K562 (cell line): ENCODE measurements around the gene RGS21. TPM values are rescaled to one million over a fixed set of nuclear protein-coding genes. Genes with fewer than 3 reads are reported as not detected.

Experiments
- ATAC-seq: fragments of 200-7000 bp; cut with Tn5 transposase; 3 replicates; pipeline ENCODE4 v1.9.1; 2020; ENCODE audit warnings: moderate library complexity
- BruUV-seq: library from RNA; stranded (reverse); fragments of 400-500 nt; replicated peaks from 2 replicates; lab custom pipeline; 2021; lab: Mats Ljungman, UMichigan
- CTCF ChIA-PET: fragments of 300-600 bp; formaldehyde crosslinking; extraction: SDS; loops from one replicate; lab custom pipeline; 2021; ENCODE audit warnings: low intra/inter-chr PET ratio; lab: Yijun Ruan, JAX
- POLR2A ChIA-PET: fragments of 300-600, 350-650 bp; sonication (Branson Sonifier 250); formaldehyde crosslinking; extraction: SDS; loops from one replicate; lab custom pipeline; 2021; ENCODE audit warnings: antibody characterized with exemption, inconsistent platforms; lab: Yijun Ruan, JAX
- DNase-seq, 4 experiments: peaks; one replicate each; pipeline versions ENCODE4 v3.0.0 to v3.0.0-alpha.2; 2011 to 2018; ENCODE audit warnings: low spot score in 3 of 4, mixed read lengths in 3 of 4; ENCODE audit errors: extremely low read depth in 1 of 4
- FAIRE-seq: peaks from 2 replicates; lab custom pipeline; 2011; peaks lifted over from hg19 to GRCh38; lab: Jason Lieb, UNC
- H2AFZ ChIP-seq: 2 replicates; pipeline ENCODE4 v1.6.0; 2011; ENCODE audit warnings: low read depth, low read length, control low read depth, inconsistent platforms
- H3K27ac ChIP-seq: fragments of 200-600 bp; 3 replicates; pipeline ENCODE4 v1.8.0; 2011; ENCODE audit warnings: low read depth, mild to moderate bottlenecking, control low read depth, inconsistent platforms, low read length, moderate library complexity, mixed read lengths; ENCODE audit errors: extremely low read depth
- H3K27me3 ChIP-seq, 2 experiments: fragments of 300-600 bp in 1 of 2; 2 replicates in 1 of 2; 3 replicates in 1 of 2; pipeline versions ENCODE4 v1.6.0 to v1.8.0; 2011; ENCODE audit warnings: inconsistent platforms in 2 of 2, low read length in 2 of 2, mild to moderate bottlenecking in 1 of 2, mixed read lengths in 1 of 2, moderate library complexity in 1 of 2; ENCODE audit not compliant: control insufficient read depth in 2 of 2, insufficient read depth in 2 of 2
- H3K36me3 ChIP-seq: fragments of 300-600 bp; 3 replicates; pipeline ENCODE4 v1.8.0; 2011; ENCODE audit warnings: mild to moderate bottlenecking, low read length, inconsistent platforms; ENCODE audit not compliant: control insufficient read depth, insufficient read depth
- H3K4me1 ChIP-seq, 2 experiments: fragments of 200-600 bp in 1 of 2; replicated peaks in 1 of 2; 2 replicates in 1 of 2; 3 replicates in 1 of 2; pipeline versions ENCODE4 v1.5.1 to v1.8.0; 2011; ENCODE audit warnings: inconsistent platforms in 2 of 2, low read length in 2 of 2, mild to moderate bottlenecking in 1 of 2, mixed read lengths in 1 of 2, moderate library complexity in 1 of 2; ENCODE audit not compliant: control insufficient read depth in 2 of 2, insufficient read depth in 2 of 2
- H3K4me2 ChIP-seq: 2 replicates; pipeline ENCODE4 v1.6.1; 2011; ENCODE audit warnings: low read length, control low read depth, inconsistent platforms, mixed read lengths; ENCODE audit not compliant: insufficient read depth
- H3K4me3 ChIP-seq: fragments of 200-600 bp; sonication (generic), shearing (Covaris generic); 2 replicates; pipeline ENCODE4 v1.5.1; 2016; ENCODE audit warnings: control low read depth, inconsistent platforms
- H3K79me2 ChIP-seq: fragments of 200-600 bp; 3 replicates; pipeline ENCODE4 v1.8.0; 2011; ENCODE audit warnings: low read length, inconsistent platforms; ENCODE audit not compliant: control insufficient read depth, insufficient read depth
- H3K9ac ChIP-seq, 2 experiments: 2 replicates each; pipeline versions ENCODE4 v1.6.0 to v1.6.1; 2011; ENCODE audit warnings: low read depth in 2 of 2, low read length in 2 of 2, control low read depth in 1 of 2, inconsistent platforms in 1 of 2, mild to moderate bottlenecking in 1 of 2, mixed read lengths in 1 of 2; ENCODE audit not compliant: insufficient read depth in 1 of 2
- H3K9me1 ChIP-seq: one replicate; pipeline ENCODE4 v1.6.0; 2011; ENCODE audit warnings: inconsistent platforms, mild to moderate bottlenecking, low read length, moderate library complexity; ENCODE audit not compliant: control insufficient read depth, insufficient read depth
- H3K9me3 ChIP-seq: replicated peaks from 2 replicates; pipeline ENCODE4 v1.5.1; 2011; ENCODE audit warnings: low read depth, low read length, inconsistent platforms; ENCODE audit not compliant: control insufficient read depth, insufficient read depth
- H4K20me1 ChIP-seq: replicated peaks from 2 replicates; pipeline ENCODE4 v1.6.1; 2011; ENCODE audit warnings: low read length, inconsistent platforms, mixed read lengths; ENCODE audit not compliant: control insufficient read depth, insufficient read depth
- MCM3 ChIP-seq: fragments of 450-650 bp; IDR thresholded peaks from 2 replicates; pipeline ENCODE4 v1.6.1; 2016
- SRSF3 ChIP-seq: fragments of 200-400 bp; formaldehyde crosslinking; IDR thresholded peaks from 2 replicates; pipeline ENCODE4 v1.6.1; 2016; ENCODE audit warnings: mild to moderate bottlenecking, low read length, moderate library complexity; ENCODE audit not compliant: insufficient read depth
- STAT5B ChIP-seq: fragments of 250-450 bp; sonication (Bioruptor Pico); IDR thresholded peaks from 2 replicates; pipeline ENCODE4 v1.8.0; 2021; ENCODE audit warnings: mild to moderate bottlenecking, inconsistent platforms
- TCF7 ChIP-seq: sonication (generic); IDR thresholded peaks from 2 replicates; pipeline ENCODE4 v1.6.1; 2016; ENCODE audit warnings: antibody characterized with exemption, borderline replicate concordance
- TCFL5 ChIP-seq: fragments of 250-450 bp; sonication (Bioruptor Pico); conservative IDR thresholded peaks from 2 replicates; pipeline ENCODE4 v1.6.1; 2021; ENCODE audit warnings: mild to moderate bottlenecking, moderate library complexity, matching md5 sums
- ZFPM2 ChIP-seq: fragments of 250-450 bp; sonication (Bioruptor Pico); IDR thresholded peaks from 2 replicates; pipeline ENCODE4 v1.5.1; 2022; ENCODE audit warnings: mild to moderate bottlenecking
- WGBS: fragments of 100-300 bp; shearing (Covaris generic); methylation state at CpG from one replicate; pipeline ENCODE4 v1.1.6; 2016; ENCODE audit warnings: low coverage, mixed read lengths; ENCODE audit not compliant: insufficient coverage; ENCODE audit errors: missing lambda C conversion rate; 5-methylcytosine and 5-hydroxymethylcytosine counted together
- in situ Hi-C: fragments of 300-500 bp; cut with MboI; formaldehyde crosslinking; loops from 4 replicates; pipeline ENCODE4 v1.15.0; 2018; ENCODE audit warnings: inconsistent platforms, mixed read lengths
- intact Hi-C: fragments of 100-400 bp; cut with micrococcal nuclease; formaldehyde crosslinking; loops from 2 replicates; pipeline ENCODE4 v1.14.2; 2022
- polyA plus RNA-seq, 8 experiments: library from polyadenylated mRNA; depleted of rRNA in 4 of 8; stranded (reverse) in 5 of 8; unstranded in 3 of 8; fragments of >200 nt; fragmentation: Nextera tagmentation in 2 of 8; fragmentation: Illumina TruSeq in 1 of 8; extraction: Ambion mirVana in 2 of 8; extraction: Trizol in 1 of 8; gene quantifications; 2 replicates each; pipeline versions ENCODE4 v1.2.1 to v1.2.3, GENCODE V29; 2011 to 2014; ENCODE audit warnings: inconsistent platforms in 1 of 8, missing spikeins in 1 of 8
- total RNA-seq, 7 experiments: library from RNA; depleted of rRNA in 6 of 7; stranded (reverse); fragments of >200 nt in 6 of 7; fragmentation: Illumina TruSeq in 2 of 7; extraction: Trizol in 2 of 7; gene quantifications; 2 replicates each; pipeline versions ENCODE4 v1.2.1 to v1.2.3, GENCODE V29; 2011 to 2021; ENCODE audit warnings: low replicate concordance in 1 of 7
- TF ChIP-seq, protein P1 (sequence below), 3 experiments: fragments of 200-800 bp in 1 of 3; fragments of 250-450 bp in 1 of 3; fragments of 450-650 bp in 1 of 3; sonication (Bioruptor Pico) in 1 of 3; sonication (Bioruptor generic) in 1 of 3; formaldehyde crosslinking in 1 of 3; IDR thresholded peaks; 2 replicates each; pipeline versions ENCODE4 v1.6.1 to v1.8.0; 2016 to 2022; ENCODE audit warnings: mild to moderate bottlenecking in 2 of 3, missing genetic modification characterization in 2 of 3, missing compliant biosample characterization in 1 of 3, moderate library complexity in 1 of 3

Gene RGS21
- total and polyA plus RNA-seq, 9 of the 15 experiments (the other 6 are each of a cell fraction or from before 2014, with no cell fraction given) = not detected

- Histone ChIP-seq H4K20me1 (no peaks in the 10 kb centered on the region), H3K36me3 (no peaks in the 10 kb centered on the region), H3K4me3 (no peak overlapping the region), H3K4me2 (no peak overlapping the region), H3K27me3 (no peaks in the 10 kb centered on the region), H3K4me1 (no peaks in the 10 kb centered on the region; a peak in 1 of 5 replicates)
- ChIA-PET POLR2A (no interaction called here), CTCF (no interaction called here)
- in situ Hi-C loops = no loop called here
- no peak for TF ChIP-seq STAT5B
- TF ChIP-seq, all 486 proteins: peak for 0
- peak; percentile 61 for ATAC-seq
- no peaks in the 10 kb centered on the region for H3K9me1 ChIP-seq
- no peaks in the 10 kb centered on the region for H3K79me2 ChIP-seq
- FAIRE-seq = no peak
- H3K9me3 ChIP-seq = no peaks in the 10 kb centered on the region
- peak overlapping the region; percentile 86 for H2AFZ ChIP-seq
- H3K27ac ChIP-seq = no peak overlapping the region
- intact Hi-C loops = no loop called here
- WGBS = 5% methylated on average over 3 of the region's 3 CpGs
- H3K9ac ChIP-seq = no peak overlapping the region
- no peak for DNase-seq
- BruUV-seq = no TSS peak
Measured at GRCh38 chr1:192343344-192343743, 26.6 kb downstream of the RGS21 start.

DNA sequence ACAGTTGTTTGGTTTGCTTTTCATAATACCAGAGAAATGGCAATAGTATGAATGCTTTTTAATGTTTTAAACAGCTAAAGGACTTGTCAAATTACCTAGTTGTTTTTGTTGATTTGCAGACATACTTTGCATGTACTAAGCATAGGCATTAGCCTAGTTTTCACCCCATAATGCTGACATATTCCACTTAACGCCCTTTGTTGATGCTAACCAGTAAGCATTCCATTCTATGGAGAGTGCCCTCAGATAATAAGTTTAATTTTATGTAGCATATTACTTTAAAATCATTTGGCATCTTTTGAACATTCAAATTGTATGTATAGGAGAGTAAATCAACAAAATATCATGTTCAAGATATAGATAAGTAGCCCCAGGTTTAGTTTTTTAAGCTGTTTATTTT is 32.5 kb downstream of the RGS21 start:
- no peaks in the 10 kb centered on the region for H3K27me3 ChIP-seq
- FAIRE-seq = no peak
- intact Hi-C loops = no loop called here
- H3K9me1 ChIP-seq = no peaks in the 10 kb centered on the region
- H3K9me3 ChIP-seq = no peaks in the 10 kb centered on the region
- no peak overlapping the region for H3K4me3 ChIP-seq
- TF ChIP-seq ZFPM2 (CRISPR knock-in tag) = no peak
- TF ChIP-seq, protein P1, sequence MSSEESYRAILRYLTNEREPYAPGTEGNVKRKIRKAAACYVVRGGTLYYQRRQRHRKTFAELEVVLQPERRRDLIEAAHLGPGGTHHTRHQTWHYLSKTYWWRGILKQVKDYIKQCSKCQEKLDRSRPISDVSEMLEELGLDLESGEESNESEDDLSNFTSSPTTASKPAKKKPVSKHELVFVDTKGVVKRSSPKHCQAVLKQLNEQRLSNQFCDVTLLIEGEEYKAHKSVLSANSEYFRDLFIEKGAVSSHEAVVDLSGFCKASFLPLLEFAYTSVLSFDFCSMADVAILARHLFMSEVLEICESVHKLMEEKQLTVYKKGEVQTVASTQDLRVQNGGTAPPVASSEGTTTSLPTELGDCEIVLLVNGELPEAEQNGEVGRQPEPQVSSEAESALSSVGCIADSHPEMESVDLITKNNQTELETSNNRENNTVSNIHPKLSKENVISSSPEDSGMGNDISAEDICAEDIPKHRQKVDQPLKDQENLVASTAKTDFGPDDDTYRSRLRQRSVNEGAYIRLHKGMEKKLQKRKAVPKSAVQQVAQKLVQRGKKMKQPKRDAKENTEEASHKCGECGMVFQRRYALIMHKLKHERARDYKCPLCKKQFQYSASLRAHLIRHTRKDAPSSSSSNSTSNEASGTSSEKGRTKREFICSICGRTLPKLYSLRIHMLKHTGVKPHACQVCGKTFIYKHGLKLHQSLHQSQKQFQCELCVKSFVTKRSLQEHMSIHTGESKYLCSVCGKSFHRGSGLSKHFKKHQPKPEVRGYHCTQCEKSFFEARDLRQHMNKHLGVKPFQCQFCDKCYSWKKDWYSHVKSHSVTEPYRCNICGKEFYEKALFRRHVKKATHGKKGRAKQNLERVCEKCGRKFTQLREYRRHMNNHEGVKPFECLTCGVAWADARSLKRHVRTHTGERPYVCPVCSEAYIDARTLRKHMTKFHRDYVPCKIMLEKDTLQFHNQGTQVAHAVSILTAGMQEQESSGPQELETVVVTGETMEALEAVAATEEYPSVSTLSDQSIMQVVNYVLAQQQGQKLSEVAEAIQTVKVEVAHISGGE (CRISPR knock-in tag; IDR thresholded peaks at IDR 0.05) = no peak
- no peak for TF ChIP-seq TCFL5 (CRISPR knock-in tag)
- no peak for TF ChIP-seq MCM3
- TF ChIP-seq SRSF3 = no peak
- TF ChIP-seq TCF7 = no peak
- TF ChIP-seq, all 486 proteins: peak for 0
- Histone ChIP-seq H4K20me1 (no peaks in the 10 kb centered on the region), H3K27ac (no peak overlapping the region), H2AFZ (no peak overlapping the region; the same call in 1 of the 2 replicates), H3K79me2 (no peaks in the 10 kb centered on the region), H3K36me3 (no peaks in the 10 kb centered on the region), H3K4me2 (no peak overlapping the region), H3K9ac (no peak overlapping the region), H3K4me1 (no peaks in the 10 kb centered on the region)
- DNase-seq = no peak
- ChIA-PET CTCF (no interaction called here), POLR2A (no interaction called here)
- in situ Hi-C loops = no loop called here
- no peak for ATAC-seq
- WGBS = 14% methylated on average over 1 of the region's 1 CpG
- BruUV-seq = no TSS peak
